Astrocyte (in vitro differentiated cells and primary cell): ENCODE data around the gene SRPK1. TPM values are rescaled to one million over a fixed set of nuclear protein-coding genes. Genes with fewer than 3 reads are reported as not detected.

Experiments used
- DNase-seq: peaks from one replicate; pipeline ENCODE4 v3.0.0-alpha.2; 2010; ENCODE audit warnings: low read depth
- FAIRE-seq: peaks from 2 replicates; lab custom pipeline; 2011; peaks lifted over from hg19 to GRCh38; lab: Jason Lieb, UNC
- H2AFZ ChIP-seq: 2 replicates; pipeline ENCODE4 v1.6.0; 2012; ENCODE audit warnings: low read depth, low read length, inconsistent platforms
- H3K27ac ChIP-seq: 2 replicates; pipeline ENCODE4 v1.5.1; 2011; ENCODE audit warnings: low read depth, low read length, inconsistent platforms
- H3K27me3 ChIP-seq: 2 replicates; pipeline ENCODE4 v1.6.0; 2011; ENCODE audit warnings: low read length, inconsistent platforms; ENCODE audit not compliant: insufficient read depth
- H3K36me3 ChIP-seq: 2 replicates; pipeline ENCODE4 v1.5.1; 2011; ENCODE audit warnings: low read length, inconsistent platforms; ENCODE audit not compliant: insufficient read depth
- H3K4me1 ChIP-seq: 2 replicates; pipeline ENCODE4 v1.5.1; 2011; ENCODE audit warnings: low read length, inconsistent platforms; ENCODE audit not compliant: insufficient read depth
- H3K4me2 ChIP-seq: 2 replicates; pipeline ENCODE4 v1.6.0; 2012; ENCODE audit warnings: low read length, inconsistent platforms
- H3K4me3 ChIP-seq: 2 replicates; pipeline ENCODE4 v1.5.1; 2011; ENCODE audit warnings: low read depth, mild to moderate bottlenecking, low read length, inconsistent platforms; ENCODE audit not compliant: insufficient read depth
- H3K79me2 ChIP-seq: 2 replicates; pipeline ENCODE4 v1.6.0; 2012; ENCODE audit warnings: mild to moderate bottlenecking, low read length, inconsistent platforms; ENCODE audit not compliant: insufficient read depth
- H3K9ac ChIP-seq: 2 replicates; pipeline ENCODE4 v1.6.0; 2012; ENCODE audit warnings: mild to moderate bottlenecking, low read length, inconsistent platforms
- H3K9me3 ChIP-seq: 2 replicates; pipeline ENCODE4 v1.5.1; 2012; ENCODE audit warnings: low read depth, mild to moderate bottlenecking, low read length, inconsistent platforms; ENCODE audit not compliant: insufficient read depth
- H4K20me1 ChIP-seq: 2 replicates; pipeline ENCODE4 v1.6.0; 2012; ENCODE audit warnings: low read length, inconsistent platforms; ENCODE audit not compliant: insufficient read depth
- H3K27ac Mint-ChIP-seq: one replicate; pipeline ENCODE4 v1.8.0; 2021; ENCODE audit warnings: mild to moderate bottlenecking, mixed read lengths; ENCODE audit not compliant: unreplicated experiment
- H3K27me3 Mint-ChIP-seq: one replicate; pipeline ENCODE4 v1.8.0; 2021; ENCODE audit warnings: low read depth, mixed read lengths; ENCODE audit not compliant: unreplicated experiment
- H3K36me3 Mint-ChIP-seq: one replicate; pipeline ENCODE4 v1.8.0; 2021; ENCODE audit warnings: low read depth, mixed read lengths; ENCODE audit not compliant: unreplicated experiment
- H3K4me1 Mint-ChIP-seq: one replicate; pipeline ENCODE4 v1.8.0; 2021; ENCODE audit warnings: low read depth, mixed read lengths; ENCODE audit not compliant: unreplicated experiment
- H3K4me3 Mint-ChIP-seq: one replicate; pipeline ENCODE4 v1.8.0; 2021; ENCODE audit warnings: mild to moderate bottlenecking, moderate library complexity, mixed read lengths; ENCODE audit not compliant: unreplicated experiment
- H3K9me3 Mint-ChIP-seq: one replicate; pipeline ENCODE4 v1.8.0; 2021; ENCODE audit warnings: mild to moderate bottlenecking, mixed read lengths; ENCODE audit not compliant: unreplicated experiment
- EZH2 ChIP-seq: IDR thresholded peaks from 2 replicates; pipeline ENCODE4 v1.6.1; 2012; ENCODE audit warnings: mild to moderate bottlenecking, low read length, inconsistent platforms; ENCODE audit not compliant: insufficient read depth
- total RNA-seq: library from RNA; stranded (reverse); gene quantifications from 2 replicates; pipeline ENCODE4 v1.2.1, GENCODE V29; 2021
- TF ChIP-seq, protein P1 (sequence below): IDR thresholded peaks from 2 replicates; pipeline ENCODE4 v1.5.1; 2011; ENCODE audit warnings: low read depth, mild to moderate bottlenecking, inconsistent platforms, low read length, moderate library complexity; ENCODE audit not compliant: insufficient read depth

The SRPK1 gene
- total RNA-seq, 1 donor from 2014 or later, result 58.6 TPM

- TF ChIP-seq EZH2, result no peak
- TF ChIP-seq, protein P1, sequence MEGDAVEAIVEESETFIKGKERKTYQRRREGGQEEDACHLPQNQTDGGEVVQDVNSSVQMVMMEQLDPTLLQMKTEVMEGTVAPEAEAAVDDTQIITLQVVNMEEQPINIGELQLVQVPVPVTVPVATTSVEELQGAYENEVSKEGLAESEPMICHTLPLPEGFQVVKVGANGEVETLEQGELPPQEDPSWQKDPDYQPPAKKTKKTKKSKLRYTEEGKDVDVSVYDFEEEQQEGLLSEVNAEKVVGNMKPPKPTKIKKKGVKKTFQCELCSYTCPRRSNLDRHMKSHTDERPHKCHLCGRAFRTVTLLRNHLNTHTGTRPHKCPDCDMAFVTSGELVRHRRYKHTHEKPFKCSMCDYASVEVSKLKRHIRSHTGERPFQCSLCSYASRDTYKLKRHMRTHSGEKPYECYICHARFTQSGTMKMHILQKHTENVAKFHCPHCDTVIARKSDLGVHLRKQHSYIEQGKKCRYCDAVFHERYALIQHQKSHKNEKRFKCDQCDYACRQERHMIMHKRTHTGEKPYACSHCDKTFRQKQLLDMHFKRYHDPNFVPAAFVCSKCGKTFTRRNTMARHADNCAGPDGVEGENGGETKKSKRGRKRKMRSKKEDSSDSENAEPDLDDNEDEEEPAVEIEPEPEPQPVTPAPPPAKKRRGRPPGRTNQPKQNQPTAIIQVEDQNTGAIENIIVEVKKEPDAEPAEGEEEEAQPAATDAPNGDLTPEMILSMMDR, result no peak
- no peak overlapping the region for H3K27ac Mint-ChIP-seq
- Histone ChIP-seq H3K27me3 (peaks cover 8% of the 10 kb centered on the region), H2AFZ (no peak overlapping the region), H3K9me3 (no peaks in the 10 kb centered on the region), H3K4me3 (no peak overlapping the region), H3K36me3 (no peaks in the 10 kb centered on the region), H3K9ac (no peak overlapping the region), H3K4me1 (no peaks in the 10 kb centered on the region), H3K79me2 (no peaks in the 10 kb centered on the region), H3K4me2 (no peak overlapping the region), H3K27ac (no peak overlapping the region), H4K20me1 (no peaks in the 10 kb centered on the region)
- FAIRE-seq, result no peak
- peaks cover 3% of the 10 kb centered on the region for H3K36me3 Mint-ChIP-seq
- no peak overlapping the region for H3K4me3 Mint-ChIP-seq
- DNase-seq, result no peak
- peaks cover 3% of the 10 kb centered on the region for H3K4me1 Mint-ChIP-seq
- H3K27me3 Mint-ChIP-seq, result peaks cover 40% of the 10 kb centered on the region
- peaks cover 2% of the 10 kb centered on the region for H3K9me3 Mint-ChIP-seq
Observed at GRCh38 chr6:35794536-35795452, 126.1 kb downstream of the SRPK1 start.

GRCh38 chr6:35790683-35791082 is 130.2 kb downstream of the SRPK1 start:
- Mint-ChIP-seq H3K36me3 (peaks cover 3% of the 10 kb centered on the region), H3K27me3 (peaks cover 49% of the 10 kb centered on the region), H3K9me3 (peaks cover 4% of the 10 kb centered on the region), H3K4me3 (no peak overlapping the region), H3K27ac (no peak overlapping the region), H3K4me1 (peaks cover 3% of the 10 kb centered on the region)
- TF ChIP-seq, protein P1, result no peak
- no peak for TF ChIP-seq EZH2
- H3K4me2 ChIP-seq, result no peak overlapping the region
- no peak overlapping the region for H3K27ac ChIP-seq
- no peak overlapping the region for H3K4me3 ChIP-seq
- H3K36me3 ChIP-seq, result no peaks in the 10 kb centered on the region
- no peak overlapping the region for H2AFZ ChIP-seq
- FAIRE-seq (no peak), DNase-seq (no peak)
- H3K4me1 ChIP-seq, result no peaks in the 10 kb centered on the region
- peaks cover 30% of the 10 kb centered on the region for H3K27me3 ChIP-seq
- no peaks in the 10 kb centered on the region for H3K79me2 ChIP-seq
- H4K20me1 ChIP-seq, result no peaks in the 10 kb centered on the region
- no peaks in the 10 kb centered on the region for H3K9me3 ChIP-seq
- H3K9ac ChIP-seq, result no peak overlapping the region
